Esophagus muscularis mucosa (tissue), 4 donors: ENCODE data around the gene ATP5MG. TPM values are rescaled to one million over a fixed set of nuclear protein-coding genes. Genes with fewer than 3 reads are reported as not detected.
"Not testable (repeated sequence)": the region's sequence is repeated elsewhere in the genome, so short reads cannot be mapped to it uniquely, and the experiment has no call there.

ENCODE experiments used
- DNase-seq: peaks from one replicate; pipeline ENCODE4 v3.0.0-alpha.2; 2017; ENCODE audit errors: extremely low spot score
- H3K27ac ChIP-seq, 4 donors: fragments of 200-600 bp; sonication (generic); replicated peaks in 1 of 4; 1 replicate in 3 of 4; 2 replicates in 1 of 4; pipeline ENCODE4 v1.5.1; 2016 to 2019; ENCODE audit warnings: mild to moderate bottlenecking in 1 of 4
- H3K27me3 ChIP-seq, 4 donors: fragments of 200-600 bp; sonication (generic); one replicate each; pipeline versions ENCODE4 v1.5.1 to v1.6.0; 2016 to 2019
- H3K36me3 ChIP-seq, 4 donors: fragments of 200-600 bp; sonication (generic); one replicate each; pipeline ENCODE4 v1.5.1; 2016 to 2019
- H3K4me1 ChIP-seq, 4 donors: fragments of 200-600 bp; sonication (generic); one replicate each; pipeline ENCODE4 v1.5.1; 2016 to 2019
- H3K4me3 ChIP-seq, 4 donors: fragments of 200-600 bp; sonication (generic); 1 replicate in 2 of 4; 2 replicates in 2 of 4; pipeline ENCODE4 v1.5.1; 2016 to 2019; ENCODE audit warnings: mild to moderate bottlenecking in 4 of 4, moderate library complexity in 1 of 4
- H3K9me3 ChIP-seq, 4 donors: fragments of 200-600 bp; sonication (generic); 1 replicate in 3 of 4; 2 replicates in 1 of 4; pipeline ENCODE4 v1.5.1; 2016 to 2019
- CTCF ChIP-seq, 3 experiments: fragments of 200-600 bp in 2 of 3; fragments of 450-650 bp in 1 of 3; sonication (generic) in 2 of 3; IDR thresholded peaks; one replicate each; pipeline ENCODE4 v1.5.1; 2017 to 2019; ENCODE audit warnings: antibody characterized with exemption in 3 of 3, mild to moderate bottlenecking in 2 of 3, moderate library complexity in 1 of 3
- EP300 ChIP-seq: sonication (generic); formaldehyde crosslinking; IDR thresholded peaks from one replicate; pipeline ENCODE4 v1.6.1; 2017; ENCODE audit warnings: antibody characterized with exemption
- POLR2A ChIP-seq: fragments of 450-650 bp; IDR thresholded peaks from one replicate; pipeline ENCODE4 v1.6.1; 2017; ENCODE audit warnings: antibody characterized with exemption, moderate library complexity, mild to moderate bottlenecking, low read depth
- POLR2AphosphoS5 ChIP-seq, 2 donors: sonication (generic); formaldehyde crosslinking; IDR thresholded peaks; one replicate each; pipeline ENCODE4 v1.6.1; 2017; ENCODE audit warnings: antibody characterized with exemption in 2 of 2
- WGBS: methylation state at CpG from one replicate; pipeline ENCODE4 v1.1.5; 2018; 5-methylcytosine and 5-hydroxymethylcytosine counted together
- intact Hi-C: fragments of 100-400 bp; cut with DNase I; formaldehyde crosslinking; loops from one replicate; pipeline ENCODE4 v1.15.1; 2023
- total RNA-seq, 4 donors: library from RNA; depleted of rRNA; stranded (reverse); fragments of >200 nt; gene quantifications; one replicate each; pipeline versions ENCODE4 v1.1.0 to v1.2.1, GENCODE V29; 2016

The ATP5MG gene
- total RNA-seq, 4 donors from 2014 or later, result 61.0 to 91.1 (median 69.1) TPM

GRCh38 chr11:118412921-118413320 is 11.5 kb downstream of the ATP5MG start:
- 68% methylated on average over 1 of the region's 1 CpG for WGBS
- peaks cover 5 to 18% (median 8%) of the 10 kb centered on the region in 4 donors for H3K4me1 ChIP-seq
- DNase-seq, result no peak
- H3K9me3 ChIP-seq, result no peaks in the 10 kb centered on the region
- no peak overlapping the region for H3K27ac ChIP-seq
- no peaks in the 10 kb centered on the region for H3K27me3 ChIP-seq
- no peak overlapping the region for H3K4me3 ChIP-seq
- intact Hi-C loops, result no loop called here
- TF ChIP-seq EP300 (no peak), POLR2A (no peak), CTCF (IDR thresholded peaks at IDR 0.05) (no peak), POLR2AphosphoS5 (IDR thresholded peaks at IDR 0.05) (no peak)
- H3K36me3 ChIP-seq, result peaks cover under 1 to 42% (median 21%) of the 10 kb centered on the region in 4 donors

GRCh38 chr11:118415062-118415738 is 13.8 kb downstream of the ATP5MG start:
- TF ChIP-seq EP300 (no peak), POLR2AphosphoS5 (IDR thresholded peaks at IDR 0.05) (no peak), POLR2A (no peak), CTCF (IDR thresholded peaks at IDR 0.05) (no peak)
- intact Hi-C loops, result no loop called here
- H3K9me3 ChIP-seq, result no peaks in the 10 kb centered on the region
- no peaks in the 10 kb centered on the region for H3K27me3 ChIP-seq
- DNase-seq, result no peak
- H3K36me3 ChIP-seq, result peaks cover 0 to 19% (median 6%) of the 10 kb centered on the region in 4 donors
- peaks cover 5 to 18% (median 8%) of the 10 kb centered on the region in 4 donors for H3K4me1 ChIP-seq
- WGBS, result 80% methylated on average over 8 of the region's 8 CpGs
- H3K4me3 ChIP-seq, result no peak overlapping the region
- H3K27ac ChIP-seq, result no peak overlapping the region

- Histone ChIP-seq H3K27ac (no peak overlapping the region), H3K36me3 (peaks cover 0 to 17% (median 6%) of the 10 kb centered on the region in 4 donors), H3K27me3 (no peaks in the 10 kb centered on the region), H3K4me1 (peaks cover 5 to 17% (median 8%) of the 10 kb centered on the region in 4 donors), H3K4me3 (no peak overlapping the region), H3K9me3 (no peaks in the 10 kb centered on the region)
- TF ChIP-seq CTCF (IDR thresholded peaks at IDR 0.05) (no peak), POLR2A (no peak), POLR2AphosphoS5 (IDR thresholded peaks at IDR 0.05) (no peak), EP300 (no peak)
- DNase-seq, result no peak
- intact Hi-C loops, result no loop called here
Measured at GRCh38 chr11:118415739-118416068, 14.3 kb downstream of the ATP5MG start.

- H3K27me3 ChIP-seq, H3K4me1 ChIP-seq, H3K9me3 ChIP-seq, H3K27ac ChIP-seq, H3K4me3 ChIP-seq, DNase-seq, intact Hi-C loops: not testable (repeated sequence)
- H3K36me3 ChIP-seq, result peaks cover 0 to 14% (median 6%) of the 10 kb centered on the region in 4 donors
Measured at GRCh38 chr11:118416900-118417299, 15.5 kb downstream of the ATP5MG start.

GRCh38 chr11:118417801-118418200 is 16.4 kb downstream of the ATP5MG start:
- no peak for TF ChIP-seq POLR2AphosphoS5 (IDR thresholded peaks at IDR 0.05)
- no peak for TF ChIP-seq CTCF (IDR thresholded peaks at IDR 0.05)
- no peak for TF ChIP-seq POLR2A
- no peak for TF ChIP-seq EP300
- intact Hi-C loops, result no loop called here
- Histone ChIP-seq H3K4me3 (no peak overlapping the region), H3K4me1 (peaks cover 5 to 10% (median 8%) of the 10 kb centered on the region in 4 donors), H3K9me3 (no peaks in the 10 kb centered on the region), H3K27me3 (no peaks in the 10 kb centered on the region), H3K27ac (no peak overlapping the region), H3K36me3 (peaks cover 0 to 14% (median 6%) of the 10 kb centered on the region in 4 donors)
- 87% methylated on average over 4 of the region's 4 CpGs for WGBS
- no peak for DNase-seq
